GM19238 (cell line): ENCODE data around the gene UBN2.
"Not testable (repeated sequence)": the region's sequence is repeated elsewhere in the genome, so short reads cannot be mapped to it uniquely, and the experiment has no call there.

Source experiments
- DNase-seq: peaks from one replicate; pipeline ENCODE4 v3.0.0; 2011; ENCODE audit warnings: low spot score; ENCODE audit not compliant: insufficient read length

UBN2 gene

DNA sequence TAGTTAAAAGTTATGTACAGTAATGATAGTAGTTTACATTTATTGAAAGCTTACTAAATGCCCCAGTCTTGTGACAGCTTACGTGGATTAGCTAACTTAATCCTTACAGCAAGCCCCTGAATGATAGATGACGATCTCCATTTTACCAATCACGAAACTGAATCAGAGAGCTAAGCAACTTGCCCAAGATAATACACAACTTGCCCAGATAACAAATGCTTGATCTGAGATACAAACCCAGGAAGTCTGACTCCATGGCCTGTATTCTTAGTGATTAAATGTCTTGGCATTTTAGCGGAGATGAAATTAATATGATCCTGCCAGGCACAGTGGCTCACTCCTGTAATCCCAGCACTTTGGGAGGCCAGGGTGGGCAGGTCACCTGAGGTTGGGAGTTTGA, 63.2 kb downstream of the UBN2 start:
- no peak for DNase-seq

DNA sequence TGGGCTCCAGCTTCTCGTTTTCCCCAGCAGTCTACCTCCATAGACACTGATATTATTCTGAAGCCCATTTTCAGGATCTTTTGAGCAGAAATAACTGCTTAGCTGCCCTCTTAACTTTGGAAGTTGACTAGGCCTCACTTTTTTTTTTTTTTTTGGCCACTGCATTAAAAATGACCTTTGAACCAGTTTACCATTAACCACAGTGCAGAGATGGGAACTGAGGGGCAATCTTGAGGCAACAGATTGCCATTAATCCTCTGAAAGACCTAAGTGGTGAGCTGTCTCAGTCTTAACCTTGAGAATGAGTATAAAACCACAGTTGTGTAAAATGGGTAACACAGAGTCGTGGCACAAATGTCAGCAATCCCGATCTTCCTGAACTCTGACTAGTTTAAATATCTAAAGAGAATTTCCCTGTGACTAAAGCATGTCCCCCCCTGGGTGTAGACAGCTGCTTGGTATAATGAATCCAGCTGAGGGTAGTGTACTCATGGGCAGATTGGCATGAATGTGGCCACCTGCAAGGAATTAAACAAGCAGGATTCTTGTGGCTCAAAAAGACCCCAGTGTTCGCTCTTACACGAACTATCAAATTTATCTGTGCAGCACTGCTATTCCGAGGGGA, 64.0 kb downstream of the UBN2 start:
- no peak for DNase-seq

DNA sequence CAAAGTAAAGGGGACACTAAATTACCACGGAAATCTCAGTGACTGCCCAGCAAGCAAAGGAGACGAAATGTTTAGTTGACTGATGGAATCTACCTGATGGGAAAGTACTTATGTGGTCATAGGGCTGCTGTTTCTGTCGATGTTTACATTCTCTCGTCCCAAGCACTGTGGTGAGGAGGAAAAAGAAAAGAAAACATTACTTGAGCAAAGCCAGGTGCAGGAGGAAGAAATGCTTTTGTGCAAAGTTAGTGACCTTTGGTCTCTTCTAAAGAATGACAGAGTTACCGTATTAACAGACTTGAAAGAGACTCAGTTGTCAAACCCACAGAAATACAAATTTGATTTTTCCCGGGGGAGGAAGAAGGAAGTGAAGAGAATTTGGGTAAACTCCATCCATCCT, 66.8 kb downstream of the UBN2 start:
- no peak for DNase-seq

DNA sequence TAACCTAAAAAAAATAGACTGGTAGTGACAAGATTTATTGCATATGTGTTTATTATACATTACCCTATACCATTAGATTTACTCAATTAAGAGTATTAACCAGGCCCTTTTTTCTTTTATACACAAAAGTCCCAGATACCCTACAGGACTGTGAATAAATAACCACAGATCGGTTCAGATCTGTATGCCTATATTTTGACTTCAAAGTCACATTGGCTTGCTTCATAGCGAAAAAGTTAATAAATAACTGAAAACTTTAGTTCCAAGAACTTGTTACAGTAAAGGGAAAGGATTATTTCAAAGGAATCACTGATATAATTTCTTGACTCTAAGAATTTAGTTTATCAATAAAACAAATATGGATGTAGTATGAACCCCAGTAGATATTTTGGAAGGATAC, 68.3 kb downstream of the UBN2 start:
- no peak for DNase-seq

DNA sequence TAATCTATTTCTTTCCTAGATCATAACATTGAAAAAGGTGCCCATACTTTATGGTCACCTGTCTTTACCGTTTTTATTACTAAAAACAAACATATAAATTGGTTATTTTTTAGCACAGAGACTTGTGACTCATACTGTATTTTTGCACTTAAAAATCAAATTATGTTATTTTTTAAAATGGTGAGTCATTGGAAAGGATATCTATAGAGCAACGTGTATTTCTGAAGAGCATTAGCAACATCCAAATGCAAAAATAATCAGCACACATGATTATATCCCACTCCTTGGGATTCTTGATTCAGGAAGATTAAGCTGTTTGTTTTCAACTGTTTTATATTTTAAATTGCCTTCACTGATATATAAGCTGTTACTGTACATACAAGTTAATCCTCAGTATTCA, 69.4 kb downstream of the UBN2 start:
- no peak for DNase-seq

DNA sequence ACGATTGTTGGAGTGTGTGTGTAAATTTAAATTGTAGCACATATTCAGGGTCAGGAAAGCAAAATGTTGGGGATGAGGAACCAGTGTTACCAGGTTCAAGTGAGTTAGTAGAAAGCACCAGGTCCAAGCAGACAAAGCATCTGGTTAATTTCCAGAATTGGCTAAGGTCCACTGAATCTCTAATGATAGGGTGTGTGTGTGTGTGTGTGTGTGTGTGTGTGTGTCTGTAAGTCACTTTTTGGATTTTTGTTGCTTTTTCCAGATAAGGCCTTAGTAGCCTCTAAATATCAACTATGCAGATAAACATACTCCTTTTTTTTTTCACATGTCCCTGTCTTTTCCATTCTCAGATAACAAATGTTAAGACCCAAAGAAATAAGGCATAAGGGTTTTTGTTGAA, 73.5 kb downstream of the UBN2 start:
- DNase-seq: no peak

DNA sequence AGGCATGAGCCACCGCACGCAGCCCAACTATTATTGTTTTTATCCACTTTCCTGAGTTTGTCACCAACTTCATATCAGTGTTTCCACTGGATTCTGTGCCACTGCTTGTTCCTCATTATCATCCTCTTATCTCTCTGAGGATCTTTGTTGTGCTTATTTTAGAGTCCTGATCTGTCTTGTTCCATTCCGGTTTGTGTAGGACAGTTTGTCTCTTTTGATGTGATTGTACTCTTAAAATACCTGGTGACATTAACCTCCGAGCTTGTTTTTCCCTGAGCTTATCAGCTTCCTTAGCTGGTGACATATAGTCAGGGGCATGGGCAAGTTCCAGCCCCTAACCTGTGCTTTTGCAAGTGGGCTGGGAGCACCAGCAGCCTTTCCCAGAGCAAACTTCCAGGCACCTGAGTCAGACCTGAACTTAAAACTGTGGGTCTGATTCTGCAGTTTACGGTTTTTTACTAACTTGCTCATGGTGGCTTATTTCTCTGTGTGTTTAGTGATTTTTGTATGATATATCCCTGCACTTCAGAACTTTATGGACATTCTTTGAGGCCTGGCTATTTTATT, 87.0 kb downstream of the UBN2 start:
- DNase-seq: no peak

DNA sequence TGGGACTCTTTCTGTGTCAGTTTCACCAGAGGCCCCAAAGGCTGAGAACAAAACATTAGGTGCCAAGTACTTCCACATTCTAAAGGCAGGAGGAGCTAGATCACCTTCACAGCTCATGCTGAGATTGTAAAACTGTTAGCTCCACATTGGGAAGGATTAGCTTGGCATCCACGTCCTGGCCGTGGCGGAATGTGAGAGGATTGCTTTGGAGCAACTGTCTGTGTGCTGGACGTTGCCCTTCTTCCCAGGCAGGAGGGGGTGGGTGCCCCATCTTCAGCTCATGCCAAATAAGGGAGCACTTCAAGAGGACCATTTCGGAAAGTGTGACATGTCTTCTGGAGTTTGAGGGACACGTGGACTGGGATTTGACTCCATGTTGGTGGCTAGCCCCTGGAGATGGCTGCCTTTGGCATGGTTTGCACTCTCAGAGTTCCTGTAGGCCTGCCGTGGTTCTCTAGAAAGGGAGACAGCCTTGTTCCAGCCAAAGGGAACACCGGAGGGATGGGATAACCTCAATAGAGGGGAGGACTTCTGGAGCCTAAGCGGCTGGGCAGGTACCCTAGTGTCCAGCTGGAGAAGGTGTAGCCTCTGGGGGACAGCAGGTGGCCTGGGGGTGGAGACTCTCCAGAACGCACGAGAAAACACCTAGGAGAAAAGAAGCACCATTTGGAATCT, 90.2 kb downstream of the UBN2 start:
- no peak for DNase-seq

DNA sequence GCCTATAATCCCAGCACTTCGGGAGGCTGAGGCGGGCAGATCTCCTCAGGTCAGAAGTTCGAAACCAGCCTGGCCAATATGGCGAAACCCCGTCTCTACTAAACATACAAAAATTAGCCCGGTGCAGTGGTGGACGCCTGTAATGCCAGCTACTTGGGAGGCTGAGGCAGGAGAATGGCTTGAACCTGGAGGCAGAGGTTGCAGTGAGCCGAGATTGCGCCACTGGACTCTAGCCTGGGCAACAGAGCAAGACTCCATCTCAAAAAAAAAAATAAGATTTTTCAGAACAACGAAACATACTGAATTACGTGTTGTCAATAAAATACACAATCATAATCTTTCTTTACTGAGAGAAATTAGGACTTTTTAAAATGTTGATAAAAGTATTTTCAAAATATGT, 93.7 kb downstream of the UBN2 start:
- not testable (repeated sequence) for DNase-seq

DNA sequence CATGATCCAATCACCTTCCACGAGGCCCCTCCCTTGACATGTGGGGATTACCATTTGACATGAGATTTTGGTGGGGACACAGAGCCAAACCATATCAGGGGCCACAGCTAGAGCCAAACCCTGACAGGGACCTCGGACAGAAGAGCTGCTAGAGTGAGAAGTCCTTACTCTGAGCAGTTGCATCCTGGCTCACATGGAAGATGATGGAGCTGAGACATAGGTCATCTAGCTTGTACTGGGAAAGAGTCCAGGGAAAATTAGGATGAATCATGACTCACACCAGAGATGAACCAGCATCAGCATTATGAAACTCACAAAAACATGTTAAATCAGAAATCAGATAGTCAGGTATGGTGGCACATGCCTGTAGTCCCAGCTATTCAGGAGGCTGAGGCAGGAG, 97.3 kb downstream of the UBN2 start:
- no peak for DNase-seq

DNA sequence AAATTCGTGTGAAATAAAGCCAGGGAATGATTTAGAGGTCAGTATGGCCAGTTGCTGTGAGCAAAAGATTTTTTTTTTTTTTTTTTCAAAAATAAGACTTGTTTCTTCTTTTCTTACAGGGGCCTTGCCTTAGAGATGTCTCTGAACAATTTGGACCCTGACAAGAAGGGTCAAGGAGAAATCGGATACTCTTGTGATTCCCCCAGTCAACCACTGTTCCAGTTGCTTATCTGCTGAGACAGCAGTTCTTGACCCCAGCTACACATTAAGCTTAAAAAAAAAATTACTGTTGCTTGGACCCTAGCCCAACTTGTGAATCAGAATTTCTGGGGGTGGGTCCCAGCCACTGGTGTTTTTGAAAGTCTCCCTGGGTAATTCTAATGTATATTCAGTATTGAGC, 98.1 kb downstream of the UBN2 start:
- DNase-seq: no peak

DNA sequence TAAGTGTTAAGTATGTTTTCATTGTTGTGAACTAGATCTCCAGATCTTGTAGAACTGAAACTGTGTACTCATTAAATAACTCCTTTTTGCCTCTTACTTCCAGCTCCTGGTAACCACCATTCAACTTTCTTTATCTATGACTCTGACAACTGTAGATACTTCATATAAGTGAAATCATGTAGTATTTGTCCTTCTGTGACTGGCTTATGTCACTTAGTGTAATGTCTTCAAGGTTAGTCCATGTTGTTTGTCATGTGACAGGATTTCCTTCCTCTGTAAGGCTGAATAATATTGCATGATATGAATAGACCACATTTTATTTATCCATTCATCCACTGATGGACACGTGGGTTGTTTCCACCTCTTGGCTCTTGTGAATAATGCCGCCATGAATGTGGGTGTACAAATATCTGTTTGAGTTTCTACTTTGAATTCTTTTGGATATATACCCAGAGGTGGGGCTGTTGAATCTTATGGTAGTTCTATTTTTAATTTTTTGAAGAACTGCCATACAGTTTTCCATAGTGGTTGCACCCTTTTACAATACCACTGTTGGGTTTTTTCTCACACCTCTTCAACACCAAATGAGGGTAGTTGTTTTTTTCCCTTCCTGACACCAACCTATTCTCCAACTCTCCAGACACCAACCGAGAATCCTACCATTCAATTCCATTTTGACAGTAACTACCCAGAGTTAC, 99.4 kb downstream of the UBN2 start:
- DNase-seq: no peak

DNA sequence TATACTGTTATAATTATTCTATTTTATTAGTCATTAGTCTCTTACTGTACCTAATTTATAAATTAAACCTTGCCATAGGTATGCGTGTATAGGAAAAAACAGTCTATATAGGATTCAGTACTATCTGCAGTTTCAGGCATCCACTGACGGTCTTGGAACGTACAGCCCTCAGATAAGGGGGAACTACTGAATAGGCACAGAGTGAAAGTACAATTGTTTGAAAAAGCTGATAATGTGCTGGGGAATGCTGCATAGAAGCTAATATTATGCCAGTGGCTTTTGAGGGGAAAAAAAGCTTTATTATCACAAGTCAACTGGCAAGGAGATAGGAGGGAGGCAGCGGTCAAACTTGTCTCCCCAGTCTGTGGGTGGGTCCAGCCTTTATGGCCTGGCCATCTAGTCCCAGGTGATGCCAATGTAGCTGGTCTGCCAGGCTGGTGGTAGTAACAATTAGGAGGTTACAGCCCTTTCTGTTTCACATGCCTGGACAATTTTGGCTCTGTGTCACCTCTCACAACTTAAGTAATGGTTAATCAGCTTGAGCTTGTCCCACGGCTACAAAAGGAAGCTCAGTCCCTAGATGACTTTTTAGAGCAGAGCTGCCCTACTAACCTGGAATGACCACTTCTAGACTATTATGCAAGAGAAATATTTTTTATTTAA, 101.8 kb downstream of the UBN2 start:
- no peak for DNase-seq

DNA sequence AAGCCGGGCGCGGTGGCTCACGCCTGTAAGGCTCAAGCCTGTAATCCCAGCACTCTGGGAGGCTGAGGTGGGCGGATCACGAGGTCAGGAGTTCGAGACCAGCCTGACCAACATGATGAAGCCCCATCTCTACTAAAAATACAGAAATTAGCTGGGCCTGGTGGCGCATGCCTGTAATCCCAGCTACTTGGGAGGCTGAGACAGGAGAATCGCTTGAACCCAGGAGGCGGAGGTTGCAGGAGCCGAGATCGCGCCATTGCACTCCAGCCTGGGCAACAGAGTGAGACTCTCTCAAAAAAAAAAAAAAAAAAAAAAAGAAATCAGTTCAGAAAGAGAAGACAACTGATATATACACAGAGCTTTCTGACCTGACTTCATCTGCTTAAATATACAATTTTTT, 102.4 kb downstream of the UBN2 start:
- DNase-seq: not testable (repeated sequence)

DNA sequence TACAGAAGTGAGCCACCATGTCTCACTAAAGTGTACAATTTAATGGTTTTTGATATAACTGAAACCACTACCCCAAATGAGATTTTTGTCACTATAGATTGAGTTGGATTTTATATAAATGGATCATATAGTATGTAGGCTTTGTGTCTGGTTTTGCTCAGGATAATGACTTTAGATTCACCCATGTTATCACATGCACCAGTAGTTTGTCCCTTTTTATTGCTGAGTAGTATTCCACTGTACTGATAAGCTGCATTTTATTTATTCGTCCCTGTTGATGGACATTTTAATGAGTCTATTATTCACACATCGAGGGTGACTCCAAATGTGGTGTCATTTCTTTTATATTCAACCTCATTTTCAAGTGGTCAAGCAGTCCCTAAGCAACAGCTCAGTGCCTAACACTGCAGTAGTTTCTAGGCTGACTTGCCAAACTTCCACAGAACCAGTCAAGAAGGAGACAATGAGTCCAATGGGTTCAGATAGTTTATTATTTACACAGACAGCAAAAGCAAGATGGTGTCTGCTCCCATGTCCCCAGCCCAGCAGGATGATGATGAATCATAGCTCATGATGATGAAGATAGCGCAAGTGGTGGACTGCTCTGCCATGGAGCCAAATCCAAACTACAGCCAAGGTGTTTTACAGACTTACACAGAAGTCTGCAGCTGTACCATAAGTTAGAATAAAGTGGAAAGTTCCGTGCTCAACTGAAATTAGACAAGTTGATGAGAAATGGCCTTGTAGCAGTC, 103.5 kb downstream of the UBN2 start:
- DNase-seq: no peak

DNA sequence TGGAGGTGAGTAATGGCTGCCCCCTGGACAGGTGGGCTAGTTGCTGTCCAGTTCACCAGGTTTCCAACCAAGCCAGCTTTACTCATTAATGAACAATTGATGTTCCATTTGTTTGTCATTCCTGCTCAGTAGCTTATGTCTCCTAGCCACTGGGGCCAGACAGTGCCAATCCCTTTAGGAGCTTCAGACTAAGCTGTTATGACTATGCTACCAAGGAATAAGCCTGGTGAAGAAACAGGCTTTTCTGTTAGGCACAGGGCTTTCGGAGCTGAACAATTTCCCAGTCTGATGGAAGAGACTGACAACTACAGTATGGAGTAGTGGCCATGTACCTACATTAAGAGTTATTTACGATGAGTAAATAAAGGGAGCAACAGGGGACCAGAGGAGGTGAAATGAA, 108.0 kb downstream of the UBN2 start:
- DNase-seq: no peak

DNA sequence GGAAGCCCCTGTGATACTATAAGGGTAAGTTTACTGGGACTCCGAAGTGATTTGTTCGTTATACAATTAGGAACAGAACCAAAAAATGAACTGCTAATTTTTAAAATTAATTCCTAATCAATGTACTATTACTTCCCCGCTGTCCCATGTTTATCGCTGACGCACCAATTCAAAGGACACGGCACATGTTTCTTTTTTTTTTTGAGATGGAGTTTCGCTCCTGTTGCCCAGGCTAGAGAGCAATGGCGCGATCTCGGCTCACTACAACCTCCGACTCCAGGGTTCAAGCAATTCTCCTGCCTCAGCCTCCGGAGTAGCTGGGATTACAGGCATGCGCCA, 108.6 kb downstream of the UBN2 start:
- no peak for DNase-seq

DNA sequence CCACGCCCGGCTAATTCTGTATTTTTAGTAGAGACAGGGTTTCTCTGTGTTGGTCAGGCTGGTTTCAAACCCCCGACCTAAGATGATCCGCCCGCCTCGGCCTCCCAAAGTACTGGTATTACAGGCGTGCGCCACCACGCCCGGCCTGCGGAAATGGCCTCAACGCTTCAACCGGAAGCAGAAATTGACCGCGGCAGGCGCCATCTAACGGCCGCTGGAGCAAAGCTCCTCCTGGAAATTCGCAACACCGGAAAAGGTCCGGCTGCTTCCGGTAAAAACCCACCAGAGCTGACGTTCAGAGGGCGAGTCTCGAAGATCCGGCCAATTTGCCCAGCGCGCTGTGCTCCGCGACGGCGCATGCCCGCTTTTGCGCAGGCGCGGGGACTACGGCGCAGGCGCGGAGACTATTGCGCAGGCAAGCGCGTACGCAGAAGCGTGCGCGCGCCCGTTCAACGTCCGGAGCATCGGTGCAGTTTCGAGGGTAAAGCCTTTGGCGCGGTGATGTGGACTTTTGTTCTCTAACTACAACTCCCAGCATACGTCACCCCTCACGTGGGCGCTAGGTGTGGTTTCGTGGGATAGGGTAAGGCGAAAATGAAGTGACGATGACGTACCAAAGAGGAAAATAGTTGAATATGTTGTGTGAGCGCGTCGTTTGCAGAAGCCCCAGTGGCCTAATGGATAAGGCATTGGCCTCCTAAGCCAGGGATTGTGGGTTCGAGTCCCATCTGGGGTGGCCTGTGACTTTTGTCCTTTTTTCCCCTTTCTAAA, 109.2 kb downstream of the UBN2 start:
- peak; percentile 80 for DNase-seq

DNA sequence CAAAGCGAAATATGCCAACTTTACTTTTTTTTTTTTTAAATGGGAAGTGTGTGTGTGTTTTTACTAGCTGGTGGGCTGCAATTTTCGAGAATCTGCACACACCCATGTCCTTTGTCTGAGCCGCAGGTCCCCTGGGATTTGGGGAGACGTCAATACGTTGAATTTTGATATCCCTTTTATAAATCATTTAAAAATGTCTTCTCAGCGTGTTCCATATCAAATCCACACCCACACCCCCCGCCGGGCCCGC, 109.7 kb downstream of the UBN2 start:
- peak; percentile 8 for DNase-seq

DNA sequence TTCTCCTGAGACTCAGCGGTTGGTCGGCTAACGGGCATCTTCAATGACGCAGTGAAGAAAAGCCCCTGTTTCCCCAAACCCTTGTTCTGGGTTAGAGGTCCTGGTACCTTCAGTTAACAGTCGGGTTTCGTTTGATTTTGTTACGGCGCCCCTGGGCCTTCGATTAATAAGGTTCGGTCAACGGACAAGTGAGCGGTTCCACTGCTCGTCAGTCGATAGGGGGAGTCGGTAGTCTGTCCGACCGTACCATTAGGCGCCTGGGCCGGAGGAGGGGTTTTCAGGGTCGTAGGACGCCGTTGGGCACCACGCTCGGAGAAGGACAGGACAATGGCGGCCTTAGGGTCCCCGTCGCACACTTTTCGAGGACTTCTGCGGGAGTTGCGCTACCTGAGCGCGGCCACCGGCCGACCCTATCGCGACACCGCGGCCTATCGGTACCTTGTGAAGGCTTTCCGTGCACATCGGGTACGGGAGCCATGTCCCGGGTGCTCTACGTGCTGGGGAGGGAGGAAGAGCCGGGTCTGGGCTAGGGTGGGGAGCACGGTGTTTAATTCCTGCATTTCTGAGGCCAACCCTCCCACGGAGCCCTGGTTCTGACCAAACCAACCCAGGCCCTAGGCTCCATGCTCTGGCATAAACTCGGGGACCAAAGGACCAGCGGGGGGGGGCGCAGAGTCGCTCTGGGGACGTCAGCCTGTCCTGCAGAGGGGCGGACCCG, 110.2 kb downstream of the UBN2 start, which contains the start of gene FMC1:
Gene FMC1, plus strand, starts transcription at position 280 of the 718 bp plus-strand sequence. Its CDS starts 48 bp downstream, at position 328.
- DNase-seq: peak; percentile 32
